IMR-90 (cell line): ENCODE measurements around the gene ZEB2. TPM values are rescaled to one million over a fixed set of nuclear protein-coding genes. Genes with fewer than 3 reads are reported as not detected.

ENCODE experiments used
- ATAC-seq: fragments of 200-7000 bp; cut with Tn5 transposase; 2 replicates; pipeline ENCODE4 v1.9.1; 2020; ENCODE audit warnings: low read depth, mild to moderate bottlenecking, moderate library complexity
- BruUV-seq: library from RNA; stranded (reverse); fragments of 400-500 nt; replicated peaks from 2 replicates; lab custom pipeline; 2021; lab: Mats Ljungman, UMichigan
- CTCF ChIA-PET: fragments of 300-600 bp; formaldehyde crosslinking; extraction: SDS; loops from one replicate; lab custom pipeline; 2021; ENCODE audit warnings: antibody characterized with exemption; lab: Yijun Ruan, JAX
- POLR2A ChIA-PET: fragments of 300-600 bp; sonication (Branson Sonifier 250); formaldehyde crosslinking; loops from one replicate; lab custom pipeline; 2022; ENCODE audit warnings: antibody characterized with exemption; ENCODE audit not compliant: unreplicated experiment; lab: Charles Lee
- DNase-seq: peaks from one replicate; pipeline ENCODE4 v3.0.0; 2013
- H2AFZ ChIP-seq: replicated peaks from 2 replicates; pipeline ENCODE3; 2013; ENCODE audit warnings: low read length, mild to moderate bottlenecking; ENCODE audit not compliant: poor library complexity
- H2AK5ac ChIP-seq: 2 replicates; pipeline ENCODE4 v1.6.1; 2013; ENCODE audit warnings: low read depth, low read length, inconsistent platforms
- H2AK9ac ChIP-seq: replicated peaks from 2 replicates; pipeline ENCODE3; 2013; ENCODE audit warnings: mild to moderate bottlenecking, low read depth, low read length, moderate library complexity; ENCODE audit not compliant: poor library complexity
- H2BK120ac ChIP-seq: 2 replicates; pipeline ENCODE4 v1.6.1; 2013; ENCODE audit warnings: low read depth, low read length, inconsistent platforms
- H2BK15ac ChIP-seq: 3 replicates; pipeline ENCODE4 v1.6.1; 2013; ENCODE audit warnings: low read depth, low read length, inconsistent platforms
- H2BK20ac ChIP-seq: 2 replicates; pipeline ENCODE4 v1.6.1; 2013; ENCODE audit warnings: low read depth, mild to moderate bottlenecking, inconsistent platforms, low read length, moderate library complexity
- H2BK5ac ChIP-seq: 2 replicates; pipeline ENCODE4 v1.6.1; 2013; ENCODE audit warnings: mild to moderate bottlenecking, low read depth, low read length, inconsistent platforms; ENCODE audit not compliant: poor library complexity, severe bottlenecking
- H3K14ac ChIP-seq: replicated peaks from 2 replicates; pipeline ENCODE4 v1.6.1; 2013; ENCODE audit warnings: low read depth, low read length, inconsistent platforms
- H3K18ac ChIP-seq: 2 replicates; pipeline ENCODE4 v1.6.1; 2013; ENCODE audit warnings: low read depth, low read length, control low read depth
- H3K23ac ChIP-seq: 2 replicates; pipeline ENCODE4 v1.6.1; 2013; ENCODE audit warnings: low read depth, low read length, inconsistent platforms
- H3K27ac ChIP-seq: 2 replicates; pipeline ENCODE4 v1.5.1; 2013; ENCODE audit warnings: mild to moderate bottlenecking, control low read depth, low read length; ENCODE audit not compliant: insufficient read depth
- H3K27me3 ChIP-seq: 2 replicates; pipeline ENCODE4 v1.6.1; 2013; ENCODE audit warnings: low read length; ENCODE audit not compliant: control insufficient read depth, insufficient read depth
- H3K36me3 ChIP-seq: 2 replicates; pipeline ENCODE4 v1.6.1; 2013; ENCODE audit warnings: low read length, mixed read lengths; ENCODE audit not compliant: control insufficient read depth, insufficient read depth
- H3K4ac ChIP-seq: 2 replicates; pipeline ENCODE4 v1.6.1; 2013; ENCODE audit warnings: low read depth, low read length, inconsistent platforms
- H3K4me1 ChIP-seq: 2 replicates; pipeline ENCODE4 v1.6.1; 2013; ENCODE audit warnings: low read length, mixed read lengths; ENCODE audit not compliant: control insufficient read depth, insufficient read depth
- H3K4me2 ChIP-seq: 2 replicates; pipeline ENCODE4 v1.6.1; 2013; ENCODE audit warnings: low read depth, mild to moderate bottlenecking, control low read depth, low read length, moderate library complexity
- H3K4me3 ChIP-seq: 2 replicates; pipeline ENCODE4 v1.5.1; 2013; ENCODE audit warnings: low read depth, mild to moderate bottlenecking, control low read depth, low read length, moderate library complexity; ENCODE audit not compliant: insufficient read depth
- H3K56ac ChIP-seq: 2 replicates; pipeline ENCODE4 v1.6.1; 2013; ENCODE audit warnings: low read length, inconsistent platforms; ENCODE audit not compliant: insufficient read depth; ENCODE audit errors: extremely low read depth
- H3K79me1 ChIP-seq, 2 experiments: 2 replicates each; pipeline ENCODE4 v1.6.1; 2013; ENCODE audit warnings: low read length in 2 of 2, inconsistent platforms in 1 of 2, low read depth in 1 of 2
- H3K9ac ChIP-seq: 2 replicates; pipeline ENCODE4 v1.6.1; 2013; ENCODE audit warnings: low read depth, low read length, control low read depth
- H3K9me1 ChIP-seq: 2 replicates; pipeline ENCODE4 v1.6.1; 2013; ENCODE audit warnings: low read length, inconsistent platforms; ENCODE audit not compliant: insufficient read depth
- H3K9me3 ChIP-seq: 2 replicates; pipeline ENCODE4 v1.6.1; 2013; ENCODE audit warnings: low read length; ENCODE audit not compliant: control insufficient read depth, insufficient read depth
- H4K20me1 ChIP-seq: 2 replicates; pipeline ENCODE4 v1.6.1; 2013; ENCODE audit warnings: low read length, inconsistent platforms; ENCODE audit not compliant: insufficient read depth
- H4K5ac ChIP-seq: 2 replicates; pipeline ENCODE4 v1.6.1; 2013; ENCODE audit warnings: mild to moderate bottlenecking, low read depth, low read length, control low read depth
- H4K8ac ChIP-seq, 2 experiments: 2 replicates each; pipeline ENCODE4 v1.6.1; 2013; ENCODE audit warnings: low read depth in 2 of 2, low read length in 2 of 2, control low read depth in 1 of 2, inconsistent platforms in 1 of 2
- H4K91ac ChIP-seq: 2 replicates; pipeline ENCODE4 v1.6.1; 2013; ENCODE audit warnings: low read depth, low read length, inconsistent platforms; ENCODE audit not compliant: insufficient read depth
- BHLHE40 ChIP-seq: fragments of 150-350 bp; IDR thresholded peaks from 2 replicates; pipeline ENCODE4 v1.6.1; 2016; ENCODE audit warnings: mild to moderate bottlenecking, low read depth, low read length
- CEBPB ChIP-seq: IDR thresholded peaks from 2 replicates; pipeline ENCODE4 v1.6.1; 2012; ENCODE audit warnings: low read depth, low read length, improper control_type of control experiment
- CHD1 ChIP-seq: IDR thresholded peaks from 2 replicates; pipeline ENCODE4 v1.6.1; 2012; ENCODE audit warnings: low read depth, low read length, improper control_type of control experiment
- FOS ChIP-seq: fragments of 150-350 bp; IDR thresholded peaks from 2 replicates; pipeline ENCODE4 v1.6.1; 2016; ENCODE audit warnings: low read depth, low read length
- MAFK ChIP-seq: IDR thresholded peaks from 2 replicates; pipeline ENCODE4 v1.6.1; 2012; ENCODE audit warnings: low read depth, low read length, improper control_type of control experiment
- MAZ ChIP-seq: IDR thresholded peaks from 2 replicates; pipeline ENCODE4 v1.6.1; 2012; ENCODE audit warnings: low read depth, mild to moderate bottlenecking, low read length, improper control_type of control experiment, moderate library complexity, borderline replicate concordance
- MXI1 ChIP-seq: IDR thresholded peaks from 2 replicates; pipeline ENCODE4 v1.6.1; 2012; ENCODE audit warnings: low read depth, mild to moderate bottlenecking, low read length, moderate library complexity, borderline replicate concordance
- NFE2L2 ChIP-seq: fragments of 150-350 bp; IDR thresholded peaks from 2 replicates; pipeline ENCODE4 v1.6.1; 2016; ENCODE audit warnings: low read depth, mild to moderate bottlenecking, low read length
- POLR2A ChIP-seq: IDR thresholded peaks from 2 replicates; pipeline ENCODE4 v1.6.1; 2012; ENCODE audit warnings: mild to moderate bottlenecking, low read depth, low read length
- RAD21 ChIP-seq: IDR thresholded peaks from 2 replicates; pipeline ENCODE4 v1.6.1; 2012; ENCODE audit warnings: low read length, improper control_type of control experiment
- RCOR1 ChIP-seq: IDR thresholded peaks from 2 replicates; pipeline ENCODE4 v1.6.1; 2012; ENCODE audit warnings: mild to moderate bottlenecking, low read length, improper control_type of control experiment; ENCODE audit not compliant: insufficient replicate concordance
- RFX5 ChIP-seq: IDR thresholded peaks from 2 replicates; pipeline ENCODE4 v1.8.0; 2012; ENCODE audit warnings: low read depth, mild to moderate bottlenecking, low read length, moderate library complexity
- SMC3 ChIP-seq: fragments of 150-350 bp; IDR thresholded peaks from 2 replicates; pipeline ENCODE4 v1.6.1; 2016; ENCODE audit warnings: low read depth, mild to moderate bottlenecking, antibody characterized with exemption, low read length, moderate library complexity
- WGBS, 2 experiments: methylation state at CpG; one replicate each; pipeline versions ENCODE4 v1.1.5 to v1.1.7; 2013; ENCODE audit warnings: missing lambda C conversion rate in 2 of 2; ENCODE audit not compliant: insufficient read length in 1 of 2; ENCODE audit errors: extremely low coverage in 2 of 2; 5-methylcytosine and 5-hydroxymethylcytosine counted together
- dilution Hi-C: fragments of 300-500 bp; cut with HindIII; formaldehyde crosslinking; loops from one replicate; pipeline ENCODE4 v1.14.3; 2018; ENCODE audit warnings: low sequenced_read_pairs; ENCODE audit not compliant: unreplicated experiment
- in situ Hi-C: fragments of 300-500 bp; cut with MboI; formaldehyde crosslinking; loops from 3 replicates; pipeline ENCODE4 v1.14.3; 2019; ENCODE audit warnings: low sequenced_read_pairs, inconsistent platforms, mixed read lengths
- intact Hi-C: fragments of 100-400 bp; cut with micrococcal nuclease; formaldehyde crosslinking; loops from 2 replicates; pipeline ENCODE4 v1.10.0; 2022
- polyA plus RNA-seq, 3 experiments: library from polyadenylated mRNA; depleted of rRNA; stranded (reverse); fragments of >200 nt; gene quantifications; 2 replicates each; pipeline ENCODE4 v1.2.3, GENCODE V29; 2012; ENCODE audit warnings: low replicate concordance in 1 of 3
- total RNA-seq: library from RNA; depleted of rRNA; stranded (reverse); fragments of >200 nt; gene quantifications from 2 replicates; pipeline ENCODE4 v1.2.3, GENCODE V29; 2012
- TF ChIP-seq, protein P1 (sequence below): fragments of 150-350 bp; IDR thresholded peaks from 2 replicates; pipeline ENCODE4 v1.6.1; 2017; ENCODE audit warnings: mild to moderate bottlenecking, antibody characterized with exemption, low read length, low read depth
- TF ChIP-seq, protein P2 (sequence below): conservative IDR thresholded peaks from 2 replicates; pipeline ENCODE4 v1.5.1; 2012; ENCODE audit warnings: mild to moderate bottlenecking, low read depth, low read length, improper control_type of control experiment
- TF ChIP-seq, protein P3 (sequence below): fragments of 150-350 bp; IDR thresholded peaks from 2 replicates; pipeline ENCODE4 v1.6.1; 2016; ENCODE audit warnings: low read depth, mild to moderate bottlenecking, low read length, moderate library complexity, borderline replicate concordance

Gene ZEB2
- total and polyA plus RNA-seq, 2 of the 4 experiments (the other 2 are of a cell fraction): 22.4 to 50.9 TPM

DNA sequence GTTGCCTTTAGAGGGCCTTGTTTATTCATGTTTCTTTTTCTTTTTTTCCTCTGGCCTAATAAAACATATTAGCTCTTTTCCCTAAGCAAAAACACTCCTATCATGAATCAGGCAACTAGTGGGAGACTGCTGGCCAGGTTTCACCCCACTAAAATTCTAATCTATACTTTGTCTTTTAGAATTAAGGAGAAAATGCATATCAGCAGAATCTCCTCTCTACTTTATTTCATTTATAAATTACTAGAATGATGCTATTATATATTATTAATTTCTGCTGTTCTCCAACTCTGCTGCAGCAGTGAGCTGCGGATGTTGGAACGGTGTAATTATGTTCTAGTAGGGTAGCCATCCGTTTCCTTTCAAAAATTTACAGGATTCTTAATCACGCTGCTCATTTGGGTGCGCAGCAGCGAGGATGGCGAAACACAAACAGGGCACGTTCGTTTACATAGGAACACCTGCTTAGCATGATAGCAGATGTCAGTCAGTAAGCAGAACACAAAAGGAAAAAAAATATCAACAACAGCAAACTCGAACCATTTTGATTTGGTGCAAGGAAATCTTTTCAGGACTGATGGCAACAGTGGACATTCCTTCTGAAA is 30.5 kb downstream of the ZEB2 start:
- no peak overlapping the region for H2AFZ ChIP-seq
- peaks cover 8% of the 10 kb centered on the region for H3K36me3 ChIP-seq
- dilution Hi-C loops (no loop called here), intact Hi-C loops (no loop called here), in situ Hi-C loops (no loop called here)
- H3K4ac ChIP-seq: no peak overlapping the region
- POLR2A ChIA-PET: no interaction called here
- no peak overlapping the region for H3K56ac ChIP-seq
- H3K79me1 ChIP-seq: peaks cover 33 to 45% of the 10 kb centered on the region in 2 experiments
- no peak overlapping the region for H2AK5ac ChIP-seq
- BruUV-seq: no TSS peak
- CTCF ChIA-PET: no interaction called here
- H3K14ac ChIP-seq: no peak overlapping the region
- no peak for ATAC-seq
- H3K4me3 ChIP-seq: no peak overlapping the region
- WGBS, 2 experiments: no CpG with 5 or more reads among the region's 10 CpGs
- H4K8ac ChIP-seq: no peak overlapping the region
- no peak overlapping the region for H3K18ac ChIP-seq
- H2AK9ac ChIP-seq: no peak overlapping the region
- H4K5ac ChIP-seq: no peak overlapping the region
- H3K9me1 ChIP-seq: peaks cover 5% of the 10 kb centered on the region
- no peak overlapping the region for H3K27ac ChIP-seq
- H4K91ac ChIP-seq: no peak overlapping the region
- H3K4me1 ChIP-seq: peaks cover 2% of the 10 kb centered on the region; the same call in 1 of the 2 replicates
- H4K20me1 ChIP-seq: peaks cover 11% of the 10 kb centered on the region; the same call in 1 of the 2 replicates
- H3K23ac ChIP-seq: no peak overlapping the region
- no peak overlapping the region for H2BK20ac ChIP-seq
- TF ChIP-seq RAD21 (no peak), BHLHE40 (no peak), FOS (no peak), MAZ (no peak), SMC3 (no peak), CEBPB (no peak), MXI1 (no peak), RFX5 (no peak), NFE2L2 (no peak), POLR2A (no peak), CHD1 (no peak), RCOR1 (no peak), MAFK (no peak)
- TF ChIP-seq, protein P1, sequence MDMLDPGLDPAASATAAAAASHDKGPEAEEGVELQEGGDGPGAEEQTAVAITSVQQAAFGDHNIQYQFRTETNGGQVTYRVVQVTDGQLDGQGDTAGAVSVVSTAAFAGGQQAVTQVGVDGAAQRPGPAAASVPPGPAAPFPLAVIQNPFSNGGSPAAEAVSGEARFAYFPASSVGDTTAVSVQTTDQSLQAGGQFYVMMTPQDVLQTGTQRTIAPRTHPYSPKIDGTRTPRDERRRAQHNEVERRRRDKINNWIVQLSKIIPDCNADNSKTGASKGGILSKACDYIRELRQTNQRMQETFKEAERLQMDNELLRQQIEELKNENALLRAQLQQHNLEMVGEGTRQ: no peak
- TF ChIP-seq, protein P2, sequence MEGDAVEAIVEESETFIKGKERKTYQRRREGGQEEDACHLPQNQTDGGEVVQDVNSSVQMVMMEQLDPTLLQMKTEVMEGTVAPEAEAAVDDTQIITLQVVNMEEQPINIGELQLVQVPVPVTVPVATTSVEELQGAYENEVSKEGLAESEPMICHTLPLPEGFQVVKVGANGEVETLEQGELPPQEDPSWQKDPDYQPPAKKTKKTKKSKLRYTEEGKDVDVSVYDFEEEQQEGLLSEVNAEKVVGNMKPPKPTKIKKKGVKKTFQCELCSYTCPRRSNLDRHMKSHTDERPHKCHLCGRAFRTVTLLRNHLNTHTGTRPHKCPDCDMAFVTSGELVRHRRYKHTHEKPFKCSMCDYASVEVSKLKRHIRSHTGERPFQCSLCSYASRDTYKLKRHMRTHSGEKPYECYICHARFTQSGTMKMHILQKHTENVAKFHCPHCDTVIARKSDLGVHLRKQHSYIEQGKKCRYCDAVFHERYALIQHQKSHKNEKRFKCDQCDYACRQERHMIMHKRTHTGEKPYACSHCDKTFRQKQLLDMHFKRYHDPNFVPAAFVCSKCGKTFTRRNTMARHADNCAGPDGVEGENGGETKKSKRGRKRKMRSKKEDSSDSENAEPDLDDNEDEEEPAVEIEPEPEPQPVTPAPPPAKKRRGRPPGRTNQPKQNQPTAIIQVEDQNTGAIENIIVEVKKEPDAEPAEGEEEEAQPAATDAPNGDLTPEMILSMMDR: no peak
- TF ChIP-seq, protein P3, sequence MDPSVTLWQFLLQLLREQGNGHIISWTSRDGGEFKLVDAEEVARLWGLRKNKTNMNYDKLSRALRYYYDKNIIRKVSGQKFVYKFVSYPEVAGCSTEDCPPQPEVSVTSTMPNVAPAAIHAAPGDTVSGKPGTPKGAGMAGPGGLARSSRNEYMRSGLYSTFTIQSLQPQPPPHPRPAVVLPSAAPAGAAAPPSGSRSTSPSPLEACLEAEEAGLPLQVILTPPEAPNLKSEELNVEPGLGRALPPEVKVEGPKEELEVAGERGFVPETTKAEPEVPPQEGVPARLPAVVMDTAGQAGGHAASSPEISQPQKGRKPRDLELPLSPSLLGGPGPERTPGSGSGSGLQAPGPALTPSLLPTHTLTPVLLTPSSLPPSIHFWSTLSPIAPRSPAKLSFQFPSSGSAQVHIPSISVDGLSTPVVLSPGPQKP: no peak
- no peak overlapping the region for H3K4me2 ChIP-seq
- no peak overlapping the region for H2BK15ac ChIP-seq
- no peak overlapping the region for H3K9ac ChIP-seq
- H2BK5ac ChIP-seq: no peak overlapping the region
- H2BK120ac ChIP-seq: no peak overlapping the region
- DNase-seq: no peak
- H3K27me3 ChIP-seq: no peaks in the 10 kb centered on the region
- H3K9me3 ChIP-seq: no peaks in the 10 kb centered on the region
